ENCODE measurements around the gene PRELID2.
"Not testable (repeated sequence)": the region's sequence is repeated elsewhere in the genome, so short reads cannot be mapped to it uniquely, and the experiment has no call there.

PRELID2 gene

DNA sequence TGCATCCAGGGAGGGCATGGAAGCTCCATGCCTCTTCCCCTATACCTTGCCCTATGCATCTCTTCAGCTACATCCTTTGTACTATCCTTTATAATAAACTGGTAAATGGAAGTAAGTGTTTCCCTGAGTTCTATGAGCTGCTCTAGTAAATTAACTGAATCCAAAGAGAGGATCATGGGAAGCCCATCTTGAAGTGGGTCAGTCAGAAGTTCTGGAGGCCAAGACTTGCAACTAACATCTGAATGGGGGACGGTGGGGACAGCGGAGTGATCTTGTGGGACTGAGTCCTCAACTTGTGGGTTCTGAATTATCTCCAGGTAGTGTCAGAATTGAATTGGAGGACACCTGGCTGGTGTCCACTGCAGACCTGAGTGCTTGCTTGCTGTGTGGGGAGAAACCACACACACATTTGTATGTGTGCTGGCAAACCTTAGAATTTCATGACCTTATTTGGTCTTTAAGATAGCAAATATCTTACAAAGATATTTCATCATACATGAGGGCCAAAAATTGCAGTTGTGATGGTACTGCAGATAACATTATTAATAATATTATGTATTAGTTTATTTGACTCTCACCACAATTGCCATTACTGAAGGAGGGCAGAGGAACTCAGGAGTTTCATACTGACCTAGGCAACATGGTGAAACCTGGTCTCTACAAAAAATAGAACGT, 5.5 kb upstream of the PRELID2 start:
- no peak overlapping the region for H3K4me3 ChIP-seq (replicated peaks; ENCODE audit: low read depth, low read length)
- TF ChIP-seq, protein P1, sequence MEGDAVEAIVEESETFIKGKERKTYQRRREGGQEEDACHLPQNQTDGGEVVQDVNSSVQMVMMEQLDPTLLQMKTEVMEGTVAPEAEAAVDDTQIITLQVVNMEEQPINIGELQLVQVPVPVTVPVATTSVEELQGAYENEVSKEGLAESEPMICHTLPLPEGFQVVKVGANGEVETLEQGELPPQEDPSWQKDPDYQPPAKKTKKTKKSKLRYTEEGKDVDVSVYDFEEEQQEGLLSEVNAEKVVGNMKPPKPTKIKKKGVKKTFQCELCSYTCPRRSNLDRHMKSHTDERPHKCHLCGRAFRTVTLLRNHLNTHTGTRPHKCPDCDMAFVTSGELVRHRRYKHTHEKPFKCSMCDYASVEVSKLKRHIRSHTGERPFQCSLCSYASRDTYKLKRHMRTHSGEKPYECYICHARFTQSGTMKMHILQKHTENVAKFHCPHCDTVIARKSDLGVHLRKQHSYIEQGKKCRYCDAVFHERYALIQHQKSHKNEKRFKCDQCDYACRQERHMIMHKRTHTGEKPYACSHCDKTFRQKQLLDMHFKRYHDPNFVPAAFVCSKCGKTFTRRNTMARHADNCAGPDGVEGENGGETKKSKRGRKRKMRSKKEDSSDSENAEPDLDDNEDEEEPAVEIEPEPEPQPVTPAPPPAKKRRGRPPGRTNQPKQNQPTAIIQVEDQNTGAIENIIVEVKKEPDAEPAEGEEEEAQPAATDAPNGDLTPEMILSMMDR (IDR thresholded peaks at IDR 0.05; ENCODE audit: low read length, missing control alignments), result no peak
- DNase-seq (ENCODE audit: low read depth), result no peak

DNA sequence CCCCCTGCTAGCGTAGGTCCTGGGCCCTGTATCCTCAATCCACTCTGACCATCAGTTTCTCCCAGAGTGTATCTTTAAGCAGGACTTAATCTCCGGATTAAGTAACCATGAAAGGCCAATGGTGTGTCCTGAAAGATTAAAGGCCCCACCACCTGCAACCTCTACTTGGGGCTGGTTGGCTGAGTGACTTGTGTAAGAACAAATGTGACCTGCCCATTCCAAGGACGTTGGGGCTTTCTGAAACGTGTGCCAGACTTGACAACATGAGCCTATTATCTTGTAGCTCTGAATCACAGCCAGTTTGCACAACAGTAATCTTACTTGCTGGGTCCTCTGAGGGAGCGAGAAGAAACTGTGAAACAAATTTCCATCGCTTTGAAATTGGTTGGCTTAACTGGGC, 3.1 kb upstream of the PRELID2 start:
- no peak for DNase-seq (ENCODE audit: low read depth)
- no peak overlapping the region for H3K4me3 ChIP-seq (replicated peaks; ENCODE audit: low read depth, low read length)
- TF ChIP-seq, protein P1 (IDR thresholded peaks at IDR 0.05; ENCODE audit: low read length, missing control alignments), result no peak

DNA sequence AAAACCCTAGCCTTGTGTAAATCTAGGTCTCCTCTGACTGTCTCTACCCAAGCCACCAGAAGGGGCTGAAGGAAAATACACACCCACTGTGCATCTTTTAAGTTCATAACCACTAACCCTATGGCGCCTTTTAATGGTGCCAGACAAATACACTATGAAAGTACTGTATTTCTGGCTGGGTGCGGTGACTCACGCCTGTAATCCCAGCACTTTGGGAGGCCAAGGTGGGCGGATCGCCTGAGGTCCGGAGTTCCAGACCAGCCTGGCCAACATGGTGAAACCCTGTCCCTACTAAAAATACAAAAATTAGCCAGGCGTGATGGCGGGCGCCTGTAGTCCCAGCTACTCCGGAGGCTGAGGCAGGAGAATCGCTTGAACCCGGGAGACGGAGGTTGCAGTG, 1.1 kb upstream of the PRELID2 start:
- DNase-seq (ENCODE audit: low read depth); H3K4me3 ChIP-seq (replicated peaks; ENCODE audit: low read depth, low read length): not testable (repeated sequence)

DNA sequence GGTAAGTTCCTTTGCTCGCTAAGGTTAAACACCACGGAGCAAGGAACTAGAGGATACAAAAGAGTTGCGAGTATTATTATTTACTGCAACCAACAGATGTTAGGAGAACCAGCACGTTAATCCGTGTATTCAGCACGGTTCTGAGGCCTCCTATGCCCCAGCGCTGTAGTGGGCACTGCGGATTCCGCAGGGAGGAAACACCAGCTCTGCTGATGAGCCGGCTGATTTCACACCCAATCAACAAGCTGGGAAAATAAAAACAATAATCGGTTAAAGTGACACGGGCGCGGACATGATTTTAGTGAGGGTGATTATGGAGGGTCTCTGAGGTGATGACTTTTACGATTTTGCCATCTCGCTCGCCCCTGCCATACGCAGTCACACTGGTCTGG, 702 bp upstream of the PRELID2 start:
- TF ChIP-seq, protein P1 (IDR thresholded peaks at IDR 0.05; ENCODE audit: low read length, missing control alignments), result no peak
- no peak for DNase-seq (ENCODE audit: low read depth)
- peak overlapping the region; percentile 65 for H3K4me3 ChIP-seq (replicated peaks; ENCODE audit: low read depth, low read length)

DNA sequence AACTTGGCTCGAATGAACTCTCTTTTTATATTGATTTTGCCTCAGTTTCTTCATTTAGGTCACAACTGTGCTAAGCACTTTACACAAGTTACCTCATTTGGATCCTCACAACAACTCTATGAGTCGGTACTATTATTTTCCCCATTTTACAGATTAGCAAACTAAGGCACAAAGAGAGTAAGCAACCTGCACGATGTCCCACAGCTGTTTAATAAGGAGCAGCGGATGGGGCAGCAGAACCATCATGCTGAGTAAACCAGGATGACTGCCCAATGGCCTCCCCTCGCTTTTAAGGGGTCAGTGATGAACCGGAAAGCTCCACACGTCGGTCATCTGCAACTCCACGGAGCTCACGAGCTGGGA, 607 bp downstream of the PRELID2 start:
- TF ChIP-seq, protein P1 (IDR thresholded peaks at IDR 0.05; ENCODE audit: low read length, missing control alignments), result no peak
- no peak for DNase-seq (ENCODE audit: low read depth)
- peak overlapping the region; percentile 65 for H3K4me3 ChIP-seq (replicated peaks; ENCODE audit: low read depth, low read length)

DNA sequence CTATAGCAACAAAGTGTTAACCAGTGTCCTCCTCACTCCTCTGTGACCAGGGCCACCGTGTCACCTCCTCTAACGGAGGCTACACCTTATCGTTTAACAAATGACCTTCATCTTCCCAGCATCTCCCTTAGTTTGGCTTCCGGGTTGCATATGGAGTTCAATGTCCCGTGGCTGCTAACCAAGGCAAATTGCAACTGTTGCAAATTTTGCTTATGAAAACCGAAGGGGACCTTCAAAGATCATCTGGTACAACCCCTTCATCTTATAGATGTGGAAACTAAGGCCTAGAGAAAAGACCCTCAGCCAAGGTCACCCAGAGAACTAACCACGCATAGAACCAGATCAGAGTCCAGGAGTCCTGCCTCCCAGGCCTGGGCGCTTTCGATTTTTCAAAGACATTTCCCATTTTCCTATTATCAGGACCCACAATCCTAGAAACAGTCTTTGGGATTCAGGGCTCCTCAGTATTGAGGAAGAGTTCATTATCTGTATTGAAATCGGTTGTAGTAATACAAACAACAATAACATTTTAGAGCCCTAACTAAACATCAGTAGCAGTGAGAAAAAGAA, 1.4 kb downstream of the PRELID2 start:
- TF ChIP-seq, protein P1 (IDR thresholded peaks at IDR 0.05; ENCODE audit: low read length, missing control alignments), result no peak
- no peak for DNase-seq (ENCODE audit: low read depth)
- H3K4me3 ChIP-seq (replicated peaks; ENCODE audit: low read depth, low read length), result no peak overlapping the region

DNA sequence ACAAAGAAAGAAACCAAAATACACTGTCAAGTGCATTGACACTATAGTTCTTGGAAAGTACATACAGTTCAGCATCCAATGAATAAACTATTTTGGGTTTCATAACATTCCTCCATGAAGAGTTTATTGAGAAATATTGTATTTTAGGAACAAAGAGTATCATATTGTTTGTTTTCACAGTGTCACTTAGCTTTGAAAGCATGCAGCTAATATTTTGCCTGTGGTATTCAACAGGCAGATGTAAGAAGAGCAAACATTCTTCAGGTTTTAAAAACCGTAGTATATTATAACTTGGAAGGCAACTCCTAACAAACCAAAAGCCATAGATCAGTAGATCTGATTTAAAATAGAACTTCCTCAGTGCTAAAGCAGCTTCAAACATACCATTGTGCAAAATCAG, 4.5 kb downstream of the PRELID2 start:
- DNase-seq (ENCODE audit: low read depth), result peak; percentile 60
- H3K4me3 ChIP-seq (replicated peaks; ENCODE audit: low read depth, low read length), result no peak overlapping the region
- TF ChIP-seq, protein P1 (IDR thresholded peaks at IDR 0.05; ENCODE audit: low read length, missing control alignments), result no peak
